HuH-7 (cell line): ENCODE results near the gene RPP40.

Source experiments
- DNase-seq: peaks from one replicate; pipeline ENCODE4 v3.0.0; 2011; ENCODE audit warnings: low spot score

The RPP40 gene

DNA sequence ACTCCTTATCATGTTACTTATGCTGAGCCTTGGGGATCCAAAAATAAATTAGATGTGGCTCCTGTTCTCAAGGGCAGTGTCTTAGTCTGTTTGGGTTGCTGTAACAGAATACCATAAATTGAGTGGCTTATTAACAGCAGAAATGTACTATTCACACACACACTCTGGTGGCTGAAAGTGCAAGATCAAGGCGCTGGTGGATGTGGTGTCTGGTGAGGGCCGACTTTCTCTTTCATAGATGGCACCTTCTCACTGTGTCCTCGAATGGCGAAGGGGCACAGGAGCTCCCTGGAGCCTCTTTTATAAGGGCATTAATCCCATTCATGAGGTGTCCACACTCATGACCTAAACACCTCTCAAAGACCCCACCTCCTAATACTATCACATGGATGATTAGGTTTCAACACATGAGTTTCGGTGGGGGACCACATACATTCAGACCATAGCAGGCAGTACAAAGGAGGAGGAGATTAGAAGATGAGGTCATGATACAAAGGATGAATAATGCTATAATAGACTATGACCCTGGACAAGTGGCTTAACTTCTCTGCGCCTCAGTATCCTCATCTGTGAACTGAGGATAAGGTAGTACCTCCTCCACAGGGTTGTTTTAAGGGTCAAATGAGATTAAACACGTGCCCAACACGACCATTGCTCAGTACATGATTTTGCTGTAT lies 34.1 kb downstream of the RPP40 start:
- DNase-seq, result no peak

DNA sequence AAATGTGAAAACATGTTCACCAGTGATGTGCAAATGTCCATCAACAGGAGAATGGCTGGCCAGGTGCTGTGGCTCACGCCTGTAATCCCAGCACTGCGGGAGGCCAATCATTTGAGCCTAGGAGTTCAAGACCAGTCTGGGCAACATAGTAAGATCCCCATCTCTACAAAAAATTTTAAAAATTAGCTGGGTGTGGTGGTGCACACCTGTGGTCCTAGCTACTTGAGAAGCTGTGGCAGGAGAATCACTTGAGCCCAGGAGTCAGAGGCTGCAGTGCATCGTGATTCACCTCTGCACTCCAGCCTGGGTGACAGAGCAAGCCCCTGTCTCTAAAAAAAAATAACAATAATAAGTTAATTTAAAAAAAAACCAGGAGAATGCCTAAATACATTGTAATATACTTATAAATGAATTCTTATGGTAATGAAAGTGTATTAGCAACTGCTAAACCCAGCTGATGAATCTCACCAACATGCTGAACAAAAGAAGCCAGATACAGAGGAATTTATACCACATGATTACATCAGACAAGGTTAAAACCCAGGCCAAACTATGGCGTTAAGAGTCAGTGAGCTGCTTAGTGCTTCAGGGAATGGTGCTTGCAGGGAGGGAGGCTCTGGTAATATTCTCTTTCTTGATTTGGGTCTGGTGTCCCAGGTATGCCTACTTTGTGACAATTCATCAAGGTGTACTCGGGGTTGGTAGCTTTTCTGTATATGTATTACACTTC lies 36.4 kb downstream of the RPP40 start:
- no peak for DNase-seq

- DNase-seq, result no peak
Observed at GRCh38 chr6:4965562-4966389, 38.1 kb downstream of the RPP40 start.

GRCh38 chr6:4964675-4965561 lies 38.9 kb downstream of the RPP40 start:
- DNase-seq, result no peak

- DNase-seq, result no peak
Observed at GRCh38 chr6:4962905-4963304, 40.9 kb downstream of the RPP40 start.

DNA sequence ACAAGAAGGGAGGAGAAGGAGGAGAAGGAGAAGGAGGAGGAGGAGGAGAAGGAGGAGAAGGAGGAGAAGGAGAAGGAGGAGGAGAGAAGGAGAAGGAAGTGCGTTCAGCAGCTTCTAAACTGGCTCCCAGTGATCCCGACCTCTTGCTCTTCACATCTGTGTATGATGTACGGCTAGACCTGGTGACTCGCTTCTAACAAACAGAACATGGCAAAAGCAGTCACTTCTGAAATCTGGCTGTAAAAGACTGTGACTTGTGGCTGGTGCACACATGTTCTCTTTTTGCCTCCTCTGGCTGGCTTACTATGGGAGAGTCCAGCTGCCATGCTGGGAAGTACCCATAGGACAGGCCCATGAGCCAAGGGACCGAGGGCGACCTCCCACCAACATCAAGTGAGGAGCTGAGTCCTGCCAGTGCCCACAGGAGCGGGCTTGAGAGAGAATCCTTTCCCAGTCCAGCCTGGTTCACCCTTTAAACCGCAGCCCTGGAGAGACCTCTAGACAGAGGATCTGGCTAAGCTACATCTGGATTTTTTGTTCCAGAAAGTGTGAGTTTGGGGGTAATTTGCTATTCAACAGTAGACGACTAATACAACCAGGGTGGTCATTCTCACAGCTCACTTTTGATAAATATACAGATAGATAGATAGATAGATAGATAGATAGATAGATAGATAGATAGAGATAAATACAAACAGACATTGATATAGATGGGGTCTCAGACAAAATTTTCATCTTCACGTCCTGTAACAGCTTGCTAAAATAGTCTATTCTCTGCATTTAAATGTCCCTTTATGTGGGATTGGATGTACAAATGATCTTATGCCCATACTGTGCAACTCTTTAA lies 42.3 kb downstream of the RPP40 start:
- no peak for DNase-seq

DNA sequence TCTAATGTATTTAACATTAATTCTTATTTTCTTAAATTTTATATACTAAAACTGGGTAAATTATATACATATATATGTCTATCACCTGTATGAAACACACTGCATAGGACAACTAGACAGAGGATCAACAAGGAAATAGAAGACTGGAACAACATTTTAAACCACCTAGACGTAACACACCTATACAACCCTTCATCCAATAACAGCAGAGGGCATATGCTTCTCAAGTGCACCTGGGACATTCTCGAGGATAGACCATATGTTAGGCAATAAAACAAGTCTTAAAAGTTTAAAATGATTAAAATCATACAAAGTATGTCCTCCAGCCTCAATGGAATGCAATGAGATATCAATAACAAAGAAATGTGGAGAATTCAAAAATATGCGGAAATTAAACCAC lies 45.2 kb downstream of the RPP40 start:
- no peak for DNase-seq

- DNase-seq, result peak; percentile 43
Observed at GRCh38 chr6:4957521-4958231, 46.2 kb downstream of the RPP40 start.

- no peak for DNase-seq
Observed at GRCh38 chr6:4956625-4957024, 47.2 kb downstream of the RPP40 start.

DNA sequence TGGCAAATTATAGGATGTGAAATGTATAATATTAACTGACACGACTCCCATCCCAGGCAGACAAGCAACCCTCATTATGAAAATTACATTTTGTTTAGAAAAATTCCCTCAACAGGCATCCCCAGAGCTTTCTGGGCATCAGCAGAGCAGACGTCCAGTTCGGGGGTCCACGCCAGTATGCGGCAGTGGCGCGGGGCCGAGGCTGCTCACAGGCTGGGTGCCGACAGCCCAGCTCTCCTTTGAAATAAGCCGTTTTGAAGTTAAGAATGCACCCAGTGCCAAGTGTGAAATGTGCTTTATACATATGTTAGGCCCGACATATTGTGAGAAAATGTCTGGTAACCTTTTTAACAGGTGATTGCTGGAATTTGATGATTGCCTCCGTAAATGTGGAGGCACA lies 50.4 kb downstream of the RPP40 start:
- DNase-seq, result no peak

DNA sequence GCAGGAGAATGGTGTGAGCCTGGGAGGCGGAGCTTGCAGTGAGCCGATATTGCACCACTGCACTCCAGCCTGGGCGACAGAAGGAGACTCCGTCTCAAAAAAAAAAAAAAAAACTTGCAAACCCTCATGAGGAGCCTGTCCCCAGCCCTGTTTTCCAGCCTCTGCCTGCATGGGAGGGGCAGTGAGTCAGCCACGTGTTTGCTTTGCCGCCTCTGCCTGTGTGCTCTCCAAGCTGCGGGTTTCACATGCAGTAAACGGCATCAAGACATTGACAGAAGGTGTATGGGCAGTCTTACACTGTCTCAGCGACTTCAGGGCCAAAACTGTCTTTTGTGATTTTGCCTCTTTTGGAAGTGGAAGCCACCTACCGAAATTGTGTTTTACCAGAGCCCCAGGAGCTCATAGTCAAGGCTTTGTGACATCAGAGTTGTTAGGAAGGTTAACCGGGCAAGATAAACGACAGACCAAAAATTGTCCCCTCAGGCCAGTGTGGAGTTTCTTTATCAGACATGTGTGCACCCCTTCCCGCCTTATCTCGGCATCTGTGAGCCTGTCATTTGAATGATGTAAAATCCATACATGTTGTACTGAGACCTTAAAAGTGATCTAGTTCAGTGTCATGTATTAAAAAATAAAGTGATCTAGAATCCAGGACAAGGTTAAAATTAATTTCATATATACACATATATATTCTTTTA lies 52.9 kb downstream of the RPP40 start:
- DNase-seq, result no peak

DNA sequence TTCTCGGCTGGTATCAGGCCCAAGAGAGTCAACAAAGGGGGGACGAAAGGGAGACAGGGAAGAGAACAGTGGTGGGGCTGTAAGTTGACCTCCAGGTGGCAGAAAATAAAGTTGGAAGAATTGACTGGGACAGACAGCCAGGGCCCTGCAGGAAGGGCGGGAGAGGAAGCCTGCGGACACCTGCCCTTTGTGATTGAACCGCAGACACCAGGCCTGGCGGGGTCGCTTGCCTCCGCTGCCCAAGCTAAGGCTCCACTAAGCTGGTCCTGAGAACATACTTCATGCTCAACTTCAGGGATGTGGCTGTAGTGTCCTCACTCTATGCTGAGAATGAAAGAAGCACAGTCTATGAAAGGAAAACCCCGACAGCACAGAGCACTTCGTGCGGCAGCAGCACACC lies 53.8 kb downstream of the RPP40 start:
- no peak for DNase-seq

DNA sequence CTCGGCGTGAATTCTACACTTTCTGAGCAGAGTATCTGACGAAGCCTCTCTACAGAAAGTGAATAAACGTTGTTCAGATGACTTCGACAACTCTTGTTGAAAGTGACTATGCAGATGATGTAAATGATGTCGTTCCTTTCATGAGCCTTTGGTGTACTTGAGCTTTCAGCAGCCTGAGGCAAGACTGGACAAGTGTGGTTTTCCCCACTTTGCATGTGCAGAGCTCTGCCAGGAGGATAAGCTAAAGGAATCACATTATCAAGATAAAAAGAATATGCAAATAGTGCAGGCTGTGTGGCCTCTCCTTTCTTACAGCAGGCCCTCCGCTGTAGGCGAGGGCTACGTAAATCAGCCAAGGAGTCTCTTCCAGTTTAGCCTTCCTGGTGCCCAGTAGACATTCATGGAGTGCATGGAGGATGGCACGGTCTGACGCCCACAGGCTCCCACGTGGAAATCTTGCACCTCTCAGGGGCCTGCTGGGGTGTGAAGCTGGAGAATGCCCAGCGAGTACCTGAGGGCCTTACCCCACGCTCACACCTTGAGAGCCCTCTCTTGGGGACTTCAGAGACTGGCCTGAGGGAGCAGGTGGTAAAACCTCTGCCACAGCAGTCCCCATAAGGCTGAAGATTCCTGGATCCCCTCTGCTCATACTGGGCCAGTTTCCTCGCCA lies 54.9 kb downstream of the RPP40 start:
- no peak for DNase-seq

DNA sequence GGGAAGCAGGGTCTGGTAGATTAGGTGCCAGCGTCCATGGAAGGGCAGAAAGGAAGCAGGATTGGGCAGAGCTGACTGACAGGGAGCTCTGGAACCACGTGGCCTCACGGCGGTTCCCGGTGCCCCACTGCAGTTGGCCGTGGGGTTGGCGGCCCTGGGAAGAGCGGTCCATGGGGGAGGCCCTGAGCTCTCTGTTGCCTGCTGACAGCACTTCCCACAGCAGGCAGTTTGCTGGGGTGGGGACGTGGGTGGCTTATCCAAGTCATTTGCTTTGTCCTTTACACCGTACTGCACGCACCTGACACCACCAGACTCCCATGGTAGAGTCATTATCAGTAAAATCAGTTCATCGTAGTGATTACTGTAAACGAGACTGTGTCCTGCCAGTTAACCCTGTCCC lies 56.1 kb downstream of the RPP40 start:
- DNase-seq, result no peak

GRCh38 chr6:4946521-4946920 lies 57.3 kb downstream of the RPP40 start:
- DNase-seq, result no peak
